Thyroid gland (tissue), 4 donors: ENCODE results near the gene PCDHA7. TPM values are rescaled to one million over a fixed set of nuclear protein-coding genes. Genes with fewer than 3 reads are reported as not detected.
"Not testable (repeated sequence)": the region's sequence is repeated elsewhere in the genome, so short reads cannot be mapped to it uniquely, and the experiment has no call there.

ENCODE experiments used
- DNase-seq, 2 donors: peaks; one replicate each; pipeline ENCODE4 v3.0.0-alpha.2; 2019
- H3K27ac ChIP-seq, 3 donors: fragments of 200-600 bp; sonication (generic); 1 replicate in 2 of 3; 2 replicates in 1 of 3; pipeline ENCODE4 v1.5.1; 2016 to 2019; ENCODE audit warnings: mild to moderate bottlenecking in 1 of 3, moderate library complexity in 1 of 3
- H3K27me3 ChIP-seq: fragments of 200-600 bp; sonication (generic); one replicate; pipeline ENCODE4 v1.5.1; 2019
- H3K36me3 ChIP-seq, 2 donors: fragments of 200-600 bp; sonication (generic); one replicate each; pipeline ENCODE4 v1.5.1; 2016 to 2019
- H3K4me1 ChIP-seq, 2 donors: fragments of 200-600 bp; sonication (generic); one replicate each; pipeline ENCODE4 v1.5.1; 2017 to 2019
- H3K4me3 ChIP-seq, 3 donors: fragments of 200-600 bp; sonication (generic); replicated peaks in 1 of 3; 1 replicate in 2 of 3; 2 replicates in 1 of 3; pipeline ENCODE4 v1.5.1; 2016; ENCODE audit warnings: mild to moderate bottlenecking in 1 of 3
- H3K9me3 ChIP-seq: fragments of 200-600 bp; sonication (generic); one replicate; pipeline ENCODE4 v1.5.1; 2017
- CTCF ChIP-seq, 6 experiments: fragments of 200-600 bp in 3 of 6; fragments of 450-650 bp in 3 of 6; sonication (generic) in 3 of 6; IDR thresholded peaks; one replicate each; pipeline ENCODE4 v1.5.1; 2016 to 2019; ENCODE audit warnings: antibody characterized with exemption in 6 of 6, mild to moderate bottlenecking in 2 of 6, inconsistent platforms in 1 of 6, moderate library complexity in 1 of 6
- POLR2A ChIP-seq, 2 donors: fragments of 450-650 bp; IDR thresholded peaks; one replicate each; pipeline ENCODE4 v1.6.1; 2017; ENCODE audit warnings: antibody characterized with exemption in 2 of 2, mild to moderate bottlenecking in 2 of 2, moderate library complexity in 1 of 2
- WGBS, 2 donors: methylation state at CpG; one replicate each; pipeline ENCODE4 v1.1.5; 2017; 5-methylcytosine and 5-hydroxymethylcytosine counted together
- intact Hi-C: fragments of 100-400 bp; cut with DNase I; formaldehyde crosslinking; loops from one replicate; pipeline ENCODE4 v1.15.1; 2023
- total RNA-seq, 4 donors: library from RNA; depleted of rRNA; stranded (reverse); fragments of >200 nt; gene quantifications; one replicate each; pipeline ENCODE4 v1.2.3, GENCODE V29; 2016

The PCDHA7 gene
- total RNA-seq, 4 donors from 2014 or later = 0.45 to 0.88 (median 0.54) TPM

GRCh38 chr5:140828362-140828737 is 5.7 kb upstream of the PCDHA7 start:
- Histone ChIP-seq H3K4me3 (peak overlapping the region in 1 of 3 donors; percentile 11), H3K4me1 (no peaks in the 10 kb centered on the region), H3K27me3 (peaks cover 7% of the 10 kb centered on the region), H3K9me3 (no peaks in the 10 kb centered on the region), H3K36me3 (no peaks in the 10 kb centered on the region), H3K27ac (no peak overlapping the region)
- no peak for TF ChIP-seq POLR2A (IDR thresholded peaks at IDR 0.05)
- TF ChIP-seq CTCF (IDR thresholded peaks at IDR 0.05) = no peak
- 14 to 18% methylated on average over 16 to 18 of the region's 18 CpGs for WGBS, 2 donors
- DNase-seq = no peak
- intact Hi-C loops = no loop called here

- H3K4me3 ChIP-seq, H3K36me3 ChIP-seq, H3K4me1 ChIP-seq, H3K27me3 ChIP-seq, DNase-seq, intact Hi-C loops, H3K27ac ChIP-seq, H3K9me3 ChIP-seq: not testable (repeated sequence)
- 30 to 44% methylated on average over 26 to 39 of the region's 106 CpGs for WGBS, 2 donors
These were observed 4.3 kb upstream of the PCDHA7 start for GRCh38 chr5:140829511-140830501.

- H3K9me3 ChIP-seq, H3K27ac ChIP-seq, H3K27me3 ChIP-seq, H3K4me3 ChIP-seq, DNase-seq, intact Hi-C loops, H3K4me1 ChIP-seq, H3K36me3 ChIP-seq: not testable (repeated sequence)
- 16 to 19% methylated on average over 26 to 27 of the region's 38 CpGs for WGBS, 2 donors
These were observed 455 bp downstream of the PCDHA7 start for GRCh38 chr5:140834439-140835008.

GRCh38 chr5:140835622-140836510 is 1.8 kb downstream of the PCDHA7 start:
- no peak overlapping the region for H3K27ac ChIP-seq
- no peaks in the 10 kb centered on the region for H3K4me1 ChIP-seq
- H3K4me3 ChIP-seq = no peak overlapping the region
- intact Hi-C loops = no loop called here
- 38 to 52% methylated on average over 24 to 54 of the region's 103 CpGs for WGBS, 2 donors
- TF ChIP-seq POLR2A (IDR thresholded peaks at IDR 0.05) = no peak
- TF ChIP-seq CTCF (IDR thresholded peaks at IDR 0.05) = no peak
- H3K27me3 ChIP-seq = no peaks in the 10 kb centered on the region
- H3K9me3 ChIP-seq = no peaks in the 10 kb centered on the region
- no peak for DNase-seq
- no peaks in the 10 kb centered on the region for H3K36me3 ChIP-seq

- Histone ChIP-seq H3K36me3 (no peaks in the 10 kb centered on the region), H3K4me1 (no peaks in the 10 kb centered on the region), H3K27me3 (no peaks in the 10 kb centered on the region), H3K9me3 (no peaks in the 10 kb centered on the region), H3K4me3 (no peak within 1 kb of the TSS), H3K27ac (no peak within 1 kb of the TSS)
- no peak for DNase-seq
- 21 to 23% methylated on average over 31 to 45 of the region's 47 CpGs for WGBS, 2 donors
- intact Hi-C loops = no loop called here
- TF ChIP-seq POLR2A (IDR thresholded peaks at IDR 0.05) (no peak), CTCF (IDR thresholded peaks at IDR 0.05) (peak in 1 of 6 experiments; percentile 12)
These were observed 7.2 kb downstream of the PCDHA7 start, which contains the start of gene PCDHA8 for GRCh38 chr5:140840978-140841962. PCDHA8 (plus strand) TSS chr5:140841187; CDS start chr5:140841322, 135 bp downstream.
